ENCODE data around the gene SVEP1.

SVEP1 gene

DNA sequence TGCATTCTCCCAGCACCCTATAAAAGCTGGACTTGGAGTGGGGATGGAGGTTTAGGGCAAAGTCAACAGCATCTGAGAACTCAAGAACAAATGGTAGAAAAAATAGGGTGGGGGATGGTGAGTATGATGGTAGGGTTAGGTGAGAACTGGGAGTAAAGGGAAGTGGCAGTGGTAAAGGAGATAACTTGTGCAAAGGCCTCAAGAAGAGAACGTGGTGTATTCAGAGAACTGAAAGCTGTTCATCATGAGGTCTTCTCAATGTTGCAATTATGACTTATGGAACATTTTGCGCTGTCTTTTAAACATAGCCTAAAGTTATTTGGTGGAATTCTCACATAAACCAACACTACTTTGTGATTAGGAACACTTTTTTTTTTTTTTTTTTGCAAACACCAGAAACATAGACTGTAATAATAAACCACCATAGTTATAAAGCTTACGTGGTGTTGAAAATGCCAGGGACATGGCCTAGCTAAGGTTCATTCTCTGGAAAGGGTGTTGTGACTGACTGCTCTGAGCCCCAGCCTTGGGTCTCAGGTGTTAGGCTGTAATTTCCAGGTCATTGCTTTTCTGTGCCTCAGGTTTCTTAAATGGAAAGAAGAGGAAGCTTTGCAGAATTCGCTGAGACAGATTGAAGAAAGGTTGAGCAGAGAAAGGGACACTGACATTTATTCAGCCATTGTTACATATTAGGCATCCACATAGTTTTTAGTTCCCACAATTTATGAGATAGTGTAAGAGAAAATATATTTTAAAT is 222.7 kb downstream of the SVEP1 start:
- ATAC-seq, result no peak
- TF ChIP-seq, protein P1, sequence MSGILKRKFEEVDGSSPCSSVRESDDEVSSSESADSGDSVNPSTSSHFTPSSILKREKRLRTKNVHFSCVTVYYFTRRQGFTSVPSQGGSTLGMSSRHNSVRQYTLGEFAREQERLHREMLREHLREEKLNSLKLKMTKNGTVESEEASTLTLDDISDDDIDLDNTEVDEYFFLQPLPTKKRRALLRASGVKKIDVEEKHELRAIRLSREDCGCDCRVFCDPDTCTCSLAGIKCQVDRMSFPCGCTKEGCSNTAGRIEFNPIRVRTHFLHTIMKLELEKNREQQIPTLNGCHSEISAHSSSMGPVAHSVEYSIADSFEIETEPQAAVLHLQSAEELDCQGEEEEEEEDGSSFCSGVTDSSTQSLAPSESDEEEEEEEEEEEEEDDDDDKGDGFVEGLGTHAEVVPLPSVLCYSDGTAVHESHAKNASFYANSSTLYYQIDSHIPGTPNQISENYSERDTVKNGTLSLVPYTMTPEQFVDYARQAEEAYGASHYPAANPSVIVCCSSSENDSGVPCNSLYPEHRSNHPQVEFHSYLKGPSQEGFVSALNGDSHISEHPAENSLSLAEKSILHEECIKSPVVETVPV (CRISPR knock-in tag; IDR thresholded peaks at IDR 0.05), result no peak
- TF ChIP-seq ISL1 (CRISPR knock-in tag; IDR thresholded peaks at IDR 0.05), result no peak
- TF ChIP-seq GLIS3 (CRISPR knock-in tag; IDR thresholded peaks at IDR 0.05), result no peak
- TF ChIP-seq, protein P2, sequence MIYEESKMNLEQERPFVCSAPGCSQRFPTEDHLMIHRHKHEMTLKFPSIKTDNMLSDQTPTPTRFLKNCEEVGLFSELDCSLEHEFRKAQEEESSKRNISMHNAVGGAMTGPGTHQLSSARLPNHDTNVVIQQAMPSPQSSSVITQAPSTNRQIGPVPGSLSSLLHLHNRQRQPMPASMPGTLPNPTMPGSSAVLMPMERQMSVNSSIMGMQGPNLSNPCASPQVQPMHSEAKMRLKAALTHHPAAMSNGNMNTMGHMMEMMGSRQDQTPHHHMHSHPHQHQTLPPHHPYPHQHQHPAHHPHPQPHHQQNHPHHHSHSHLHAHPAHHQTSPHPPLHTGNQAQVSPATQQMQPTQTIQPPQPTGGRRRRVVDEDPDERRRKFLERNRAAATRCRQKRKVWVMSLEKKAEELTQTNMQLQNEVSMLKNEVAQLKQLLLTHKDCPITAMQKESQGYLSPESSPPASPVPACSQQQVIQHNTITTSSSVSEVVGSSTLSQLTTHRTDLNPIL (CRISPR knock-in tag; IDR thresholded peaks at IDR 0.05; ENCODE audit: low read depth), result no peak
- TF ChIP-seq ZNF8 (CRISPR knock-in tag; IDR thresholded peaks at IDR 0.05), result no peak
- no peak for TF ChIP-seq OSR1 (CRISPR knock-in tag; IDR thresholded peaks at IDR 0.05)
- no peak for TF ChIP-seq PPARA (CRISPR knock-in tag; IDR thresholded peaks at IDR 0.05; ENCODE audit: borderline replicate concordance)
- no peak for TF ChIP-seq ZNF565 (CRISPR knock-in tag; conservative IDR thresholded peaks at IDR 0.05; ENCODE audit: low read depth)
- TF ChIP-seq, protein P3, sequence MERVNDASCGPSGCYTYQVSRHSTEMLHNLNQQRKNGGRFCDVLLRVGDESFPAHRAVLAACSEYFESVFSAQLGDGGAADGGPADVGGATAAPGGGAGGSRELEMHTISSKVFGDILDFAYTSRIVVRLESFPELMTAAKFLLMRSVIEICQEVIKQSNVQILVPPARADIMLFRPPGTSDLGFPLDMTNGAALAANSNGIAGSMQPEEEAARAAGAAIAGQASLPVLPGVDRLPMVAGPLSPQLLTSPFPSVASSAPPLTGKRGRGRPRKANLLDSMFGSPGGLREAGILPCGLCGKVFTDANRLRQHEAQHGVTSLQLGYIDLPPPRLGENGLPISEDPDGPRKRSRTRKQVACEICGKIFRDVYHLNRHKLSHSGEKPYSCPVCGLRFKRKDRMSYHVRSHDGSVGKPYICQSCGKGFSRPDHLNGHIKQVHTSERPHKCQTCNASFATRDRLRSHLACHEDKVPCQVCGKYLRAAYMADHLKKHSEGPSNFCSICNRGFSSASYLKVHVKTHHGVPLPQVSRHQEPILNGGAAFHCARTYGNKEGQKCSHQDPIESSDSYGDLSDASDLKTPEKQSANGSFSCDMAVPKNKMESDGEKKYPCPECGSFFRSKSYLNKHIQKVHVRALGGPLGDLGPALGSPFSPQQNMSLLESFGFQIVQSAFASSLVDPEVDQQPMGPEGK (CRISPR knock-in tag; IDR thresholded peaks at IDR 0.05; ENCODE audit: borderline replicate concordance), result no peak
- no peak for TF ChIP-seq ZFP3 (CRISPR knock-in tag; IDR thresholded peaks at IDR 0.05)
- no peak for TF ChIP-seq ZNF70 (CRISPR knock-in tag; IDR thresholded peaks at IDR 0.05)
- TF ChIP-seq TCF4 (CRISPR knock-in tag; IDR thresholded peaks at IDR 0.05; ENCODE audit: borderline replicate concordance), result no peak
- no peak for TF ChIP-seq CSDC2 (CRISPR knock-in tag; IDR thresholded peaks at IDR 0.05)
- no peak for TF ChIP-seq ZC3H10 (CRISPR knock-in tag; IDR thresholded peaks at IDR 0.05)
- no peak for TF ChIP-seq RARB (CRISPR knock-in tag; IDR thresholded peaks at IDR 0.05)
- TF ChIP-seq ZFP30 (CRISPR knock-in tag; IDR thresholded peaks at IDR 0.05), result no peak

DNA sequence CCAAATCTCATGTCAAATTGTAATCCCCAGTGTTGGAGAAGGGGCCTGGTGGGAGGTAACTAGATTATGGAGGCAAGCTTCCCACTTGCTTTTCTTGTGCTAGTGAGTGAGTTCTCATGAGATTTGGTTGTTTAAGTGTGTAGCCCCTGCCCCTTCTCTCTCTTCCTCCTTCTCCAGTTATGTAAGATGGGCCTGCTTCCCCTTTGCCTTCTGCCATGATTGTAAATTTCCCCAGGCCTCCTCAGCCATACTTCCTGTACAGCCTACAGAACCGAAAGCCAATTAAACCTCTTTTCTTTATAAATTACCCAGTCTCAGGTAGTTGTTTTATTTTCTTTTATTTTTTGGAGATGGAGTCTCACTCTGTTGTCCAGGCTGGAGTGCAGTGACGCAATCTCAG is 223.6 kb downstream of the SVEP1 start:
- TF ChIP-seq ZFP30 (CRISPR knock-in tag; IDR thresholded peaks at IDR 0.05) (no peak), TCF4 (CRISPR knock-in tag; IDR thresholded peaks at IDR 0.05; ENCODE audit: borderline replicate concordance) (no peak), ZNF8 (CRISPR knock-in tag; IDR thresholded peaks at IDR 0.05) (no peak), ISL1 (CRISPR knock-in tag; IDR thresholded peaks at IDR 0.05) (no peak), ZC3H10 (CRISPR knock-in tag; IDR thresholded peaks at IDR 0.05) (no peak), BACH2 (CRISPR knock-in tag; IDR thresholded peaks at IDR 0.05; ENCODE audit: borderline replicate concordance) (no peak), ARNTL (CRISPR knock-in tag; IDR thresholded peaks at IDR 0.05; ENCODE audit: borderline replicate concordance, low read depth) (no peak), TSHZ2 (CRISPR knock-in tag; IDR thresholded peaks at IDR 0.05) (no peak), SNAI2 (CRISPR knock-in tag; IDR thresholded peaks at IDR 0.05) (no peak), RARB (CRISPR knock-in tag; IDR thresholded peaks at IDR 0.05) (no peak), ZNF70 (CRISPR knock-in tag; IDR thresholded peaks at IDR 0.05) (no peak), CSDC2 (CRISPR knock-in tag; IDR thresholded peaks at IDR 0.05) (no peak), PPARA (CRISPR knock-in tag; IDR thresholded peaks at IDR 0.05; ENCODE audit: borderline replicate concordance) (no peak), ZNF565 (CRISPR knock-in tag; conservative IDR thresholded peaks at IDR 0.05; ENCODE audit: low read depth) (no peak), ESRRG (CRISPR knock-in tag; IDR thresholded peaks at IDR 0.05) (no peak), ZFP3 (CRISPR knock-in tag; IDR thresholded peaks at IDR 0.05) (no peak)
- TF ChIP-seq, protein P1 (CRISPR knock-in tag; IDR thresholded peaks at IDR 0.05), result no peak
- TF ChIP-seq, protein P3 (CRISPR knock-in tag; IDR thresholded peaks at IDR 0.05; ENCODE audit: borderline replicate concordance), result no peak
- TF ChIP-seq, protein P4, sequence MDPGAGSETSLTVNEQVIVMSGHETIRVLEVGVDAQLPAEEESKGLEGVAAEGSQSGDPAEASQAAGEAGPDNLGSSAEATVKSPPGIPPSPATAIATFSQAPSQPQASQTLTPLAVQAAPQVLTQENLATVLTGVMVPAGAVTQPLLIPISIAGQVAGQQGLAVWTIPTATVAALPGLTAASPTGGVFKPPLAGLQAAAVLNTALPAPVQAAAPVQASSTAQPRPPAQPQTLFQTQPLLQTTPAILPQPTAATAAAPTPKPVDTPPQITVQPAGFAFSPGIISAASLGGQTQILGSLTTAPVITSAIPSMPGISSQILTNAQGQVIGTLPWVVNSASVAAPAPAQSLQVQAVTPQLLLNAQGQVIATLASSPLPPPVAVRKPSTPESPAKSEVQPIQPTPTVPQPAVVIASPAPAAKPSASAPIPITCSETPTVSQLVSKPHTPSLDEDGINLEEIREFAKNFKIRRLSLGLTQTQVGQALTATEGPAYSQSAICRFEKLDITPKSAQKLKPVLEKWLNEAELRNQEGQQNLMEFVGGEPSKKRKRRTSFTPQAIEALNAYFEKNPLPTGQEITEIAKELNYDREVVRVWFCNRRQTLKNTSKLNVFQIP (CRISPR knock-in tag; IDR thresholded peaks at IDR 0.05; ENCODE audit: borderline replicate concordance, low read depth), result no peak
- TF ChIP-seq, protein P2 (CRISPR knock-in tag; IDR thresholded peaks at IDR 0.05; ENCODE audit: low read depth), result no peak
- ATAC-seq, result no peak

All from SK-N-SH treated with all-trans-retinoic acid at 6 μM for 48 hours (cell line).